Breast epithelium (tissue), 4 donors: Measurements from ENCODE around the gene MAGI3. TPM values are rescaled to one million over a fixed set of nuclear protein-coding genes. Genes with fewer than 3 reads are reported as not detected.

Experiments used
- DNase-seq, 2 donors: peaks; one replicate each; pipeline ENCODE4 v3.0.0-alpha.2; 2019; ENCODE audit warnings: low spot score in 2 of 2
- H3K27ac ChIP-seq, 2 donors: fragments of 200-600 bp; sonication (generic) in 1 of 2; one replicate each; pipeline ENCODE4 v1.5.1; 2016 to 2019; ENCODE audit warnings: mild to moderate bottlenecking in 1 of 2
- H3K27me3 ChIP-seq, 2 donors: fragments of 200-600 bp; sonication (generic) in 1 of 2; one replicate each; pipeline versions ENCODE4 v1.5.1 to v1.6.0; 2017 to 2019; ENCODE audit warnings: control low read depth in 1 of 2, mild to moderate bottlenecking in 1 of 2
- H3K36me3 ChIP-seq: fragments of 200-600 bp; one replicate; pipeline ENCODE4 v1.5.1; 2019
- H3K4me1 ChIP-seq, 2 donors: fragments of 200-600 bp; sonication (generic); one replicate each; pipeline ENCODE4 v1.5.1; 2016 to 2019; ENCODE audit warnings: control low read depth in 1 of 2
- H3K4me3 ChIP-seq, 3 donors: fragments of 200-600 bp; sonication (generic); 1 replicate in 2 of 3; 2 replicates in 1 of 3; pipeline ENCODE4 v1.5.1; 2016 to 2019; ENCODE audit warnings: mild to moderate bottlenecking in 3 of 3, moderate library complexity in 2 of 3
- H3K9me3 ChIP-seq, 2 donors: fragments of 200-600 bp; sonication (generic) in 1 of 2; one replicate each; pipeline ENCODE4 v1.5.1; 2016 to 2019; ENCODE audit warnings: control low read depth in 1 of 2
- POLR2A ChIP-seq: fragments of 450-650 bp; IDR thresholded peaks from one replicate; pipeline ENCODE4 v1.6.1; 2016; ENCODE audit warnings: antibody characterized with exemption, mild to moderate bottlenecking, moderate library complexity
- POLR2AphosphoS5 ChIP-seq, 3 donors: sonication (generic); formaldehyde crosslinking; IDR thresholded peaks; one replicate each; pipeline ENCODE4 v1.6.1; 2017; ENCODE audit warnings: antibody characterized with exemption in 3 of 3
- intact Hi-C: fragments of 100-400 bp; cut with DNase I; formaldehyde crosslinking; loops from one replicate; pipeline ENCODE4 v1.15.1; 2023; ENCODE audit warnings: low total_unique reads
- total RNA-seq, 3 donors: library from RNA; depleted of rRNA; stranded (reverse); fragments of >200 nt; gene quantifications; one replicate each; pipeline ENCODE4 v1.1.0, GENCODE V29; 2016
- TF ChIP-seq, protein P1 (sequence below), 3 donors: fragments of 450-650 bp; IDR thresholded peaks; one replicate each; pipeline ENCODE4 v1.5.1; 2016 to 2017; ENCODE audit warnings: antibody characterized with exemption in 3 of 3, mild to moderate bottlenecking in 3 of 3, moderate library complexity in 3 of 3

Gene MAGI3
- total RNA-seq, 3 donors from 2014 or later: 14.9 to 66.9 (median 33.4) TPM

GRCh38 chr1:113488576-113489177 is 98.4 kb downstream of the MAGI3 start:
- Histone ChIP-seq H3K27me3 (no peaks in the 10 kb centered on the region), H3K27ac (no peak overlapping the region), H3K36me3 (no peaks in the 10 kb centered on the region), H3K9me3 (peaks cover 11 to 21% of the 10 kb centered on the region in 2 donors), H3K4me1 (no peaks in the 10 kb centered on the region), H3K4me3 (no peak overlapping the region)
- DNase-seq: no peak
- intact Hi-C loops: no loop called here
- TF ChIP-seq POLR2A (no peak), POLR2AphosphoS5 (IDR thresholded peaks at IDR 0.05) (no peak)
- TF ChIP-seq, protein P1, sequence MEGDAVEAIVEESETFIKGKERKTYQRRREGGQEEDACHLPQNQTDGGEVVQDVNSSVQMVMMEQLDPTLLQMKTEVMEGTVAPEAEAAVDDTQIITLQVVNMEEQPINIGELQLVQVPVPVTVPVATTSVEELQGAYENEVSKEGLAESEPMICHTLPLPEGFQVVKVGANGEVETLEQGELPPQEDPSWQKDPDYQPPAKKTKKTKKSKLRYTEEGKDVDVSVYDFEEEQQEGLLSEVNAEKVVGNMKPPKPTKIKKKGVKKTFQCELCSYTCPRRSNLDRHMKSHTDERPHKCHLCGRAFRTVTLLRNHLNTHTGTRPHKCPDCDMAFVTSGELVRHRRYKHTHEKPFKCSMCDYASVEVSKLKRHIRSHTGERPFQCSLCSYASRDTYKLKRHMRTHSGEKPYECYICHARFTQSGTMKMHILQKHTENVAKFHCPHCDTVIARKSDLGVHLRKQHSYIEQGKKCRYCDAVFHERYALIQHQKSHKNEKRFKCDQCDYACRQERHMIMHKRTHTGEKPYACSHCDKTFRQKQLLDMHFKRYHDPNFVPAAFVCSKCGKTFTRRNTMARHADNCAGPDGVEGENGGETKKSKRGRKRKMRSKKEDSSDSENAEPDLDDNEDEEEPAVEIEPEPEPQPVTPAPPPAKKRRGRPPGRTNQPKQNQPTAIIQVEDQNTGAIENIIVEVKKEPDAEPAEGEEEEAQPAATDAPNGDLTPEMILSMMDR (IDR thresholded peaks at IDR 0.05): no peak

DNA sequence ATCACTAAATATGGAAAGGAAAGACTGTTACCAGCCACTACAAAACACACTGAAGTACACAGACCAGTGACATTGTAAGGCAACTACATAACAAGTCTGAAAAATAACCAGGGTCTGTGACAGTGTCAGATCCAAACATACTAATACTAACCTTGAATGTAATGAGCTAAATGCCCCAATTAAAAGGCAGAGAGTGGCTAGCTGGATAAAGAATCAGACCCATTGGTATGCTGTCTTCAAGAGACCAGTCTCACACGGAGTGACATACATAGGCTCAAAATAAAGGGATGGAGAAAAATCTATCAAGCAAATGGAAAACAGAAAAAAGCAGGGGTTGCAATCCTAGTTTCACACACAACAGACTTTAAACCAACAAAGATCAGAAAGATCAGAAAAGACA is 100.1 kb downstream of the MAGI3 start:
- no peak for DNase-seq
- intact Hi-C loops: no loop called here
- Histone ChIP-seq H3K27ac (no peak overlapping the region), H3K4me3 (no peak overlapping the region), H3K9me3 (peaks cover 14 to 22% of the 10 kb centered on the region in 2 donors), H3K27me3 (no peaks in the 10 kb centered on the region), H3K36me3 (no peaks in the 10 kb centered on the region), H3K4me1 (no peaks in the 10 kb centered on the region)
- TF ChIP-seq, protein P1 (IDR thresholded peaks at IDR 0.05): no peak
- TF ChIP-seq POLR2AphosphoS5 (IDR thresholded peaks at IDR 0.05) (no peak), POLR2A (no peak)

DNA sequence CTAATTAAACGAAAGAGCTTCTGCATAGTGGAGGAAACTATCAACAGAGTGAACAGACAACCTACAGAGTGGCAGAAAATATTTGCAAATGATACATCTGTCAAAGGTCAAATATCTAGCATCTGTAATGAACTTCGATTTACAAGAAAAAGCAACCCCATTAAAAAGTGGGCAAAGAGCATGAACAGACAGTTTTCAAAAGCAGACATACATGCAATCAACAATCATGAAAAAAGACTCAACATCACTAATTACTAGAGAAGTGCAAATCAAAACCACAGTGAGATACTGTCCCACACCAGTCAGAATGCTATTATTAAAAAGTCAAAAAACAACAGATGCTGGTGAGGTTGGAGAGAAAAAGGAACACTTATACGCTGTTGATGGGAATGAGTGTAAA is 103.2 kb downstream of the MAGI3 start:
- TF ChIP-seq POLR2A: no peak
- no peak for TF ChIP-seq POLR2AphosphoS5 (IDR thresholded peaks at IDR 0.05)
- TF ChIP-seq, protein P1 (IDR thresholded peaks at IDR 0.05): no peak
- no peaks in the 10 kb centered on the region for H3K27me3 ChIP-seq
- intact Hi-C loops: no loop called here
- H3K36me3 ChIP-seq: no peaks in the 10 kb centered on the region
- peaks cover 14 to 15% of the 10 kb centered on the region in 2 donors for H3K9me3 ChIP-seq
- DNase-seq: no peak
- no peaks in the 10 kb centered on the region for H3K4me1 ChIP-seq
- H3K27ac ChIP-seq: no peak overlapping the region
- no peak overlapping the region for H3K4me3 ChIP-seq

- peaks cover 0 to 5% of the 10 kb centered on the region in 2 donors for H3K9me3 ChIP-seq
- TF ChIP-seq, protein P1 (IDR thresholded peaks at IDR 0.05): no peak
- no peak for TF ChIP-seq POLR2AphosphoS5 (IDR thresholded peaks at IDR 0.05)
- TF ChIP-seq POLR2A: no peak
- no peak for DNase-seq
- H3K4me1 ChIP-seq: no peaks in the 10 kb centered on the region
- no peaks in the 10 kb centered on the region for H3K36me3 ChIP-seq
- H3K27ac ChIP-seq: no peak overlapping the region
- intact Hi-C loops: no loop called here
- no peak overlapping the region for H3K4me3 ChIP-seq
- no peaks in the 10 kb centered on the region for H3K27me3 ChIP-seq
These were observed 115.0 kb downstream of the MAGI3 start for GRCh38 chr1:113505357-113505756.

DNA sequence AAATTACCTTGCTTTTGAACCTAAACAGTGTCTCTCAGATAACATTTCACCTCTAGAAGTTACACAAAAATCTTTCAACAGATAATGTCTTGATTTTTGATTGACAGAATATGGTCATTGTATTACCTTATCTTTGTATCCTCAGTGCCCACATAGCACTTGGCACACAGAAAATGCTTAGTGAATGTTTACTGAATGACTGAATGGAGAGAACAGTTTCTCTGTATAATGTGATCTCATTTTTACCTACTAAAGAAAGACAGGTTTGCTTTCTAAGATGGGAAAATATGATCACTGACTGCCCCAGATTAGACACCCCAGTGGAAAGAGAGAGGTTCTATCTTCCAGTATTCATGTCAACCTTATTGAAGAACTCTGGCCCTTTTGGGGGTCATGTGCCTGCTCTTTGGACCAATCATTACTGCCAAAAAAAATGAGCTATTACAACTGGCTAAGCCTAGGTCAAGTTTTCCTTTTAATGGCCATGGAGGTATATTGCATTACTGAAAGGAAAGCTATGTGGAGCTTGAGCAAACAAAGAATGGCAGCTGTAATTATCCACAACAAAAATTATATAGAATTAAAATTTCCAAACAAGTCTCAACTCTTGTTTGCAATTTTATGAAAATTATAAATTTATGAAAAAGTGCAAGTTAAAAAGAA is 117.4 kb downstream of the MAGI3 start:
- no peaks in the 10 kb centered on the region for H3K4me1 ChIP-seq
- no peaks in the 10 kb centered on the region for H3K36me3 ChIP-seq
- H3K9me3 ChIP-seq: peaks cover 0 to 19% of the 10 kb centered on the region in 2 donors
- intact Hi-C loops: no loop called here
- no peak overlapping the region for H3K27ac ChIP-seq
- no peak overlapping the region for H3K4me3 ChIP-seq
- no peak for DNase-seq
- H3K27me3 ChIP-seq: no peaks in the 10 kb centered on the region
- TF ChIP-seq POLR2AphosphoS5 (IDR thresholded peaks at IDR 0.05) (no peak), POLR2A (no peak)
- TF ChIP-seq, protein P1 (IDR thresholded peaks at IDR 0.05): no peak
